ENCODE measurements around the gene MRPL38. TPM values are rescaled to one million over a fixed set of nuclear protein-coding genes. Genes with fewer than 3 reads are reported as not detected.
"Not testable (repeated sequence)": the region's sequence is repeated elsewhere in the genome, so short reads cannot be mapped to it uniquely, and the experiment has no call there.

MRPL38 gene
- total RNA-seq, 8 experiments from 2014 or later: 31.1 to 77.0 (median 47.0) TPM

GRCh38 chr17:75891605-75892555 lies 12.8 kb downstream of the MRPL38 start:
- Histone ChIP-seq H3K27ac (no peak overlapping the region), H3K4me3 (no peak overlapping the region), H3K4me1 (replicated peaks in 1 of 2) (peaks cover 11 to 17% of the 10 kb centered on the region in 2 donors)
- in situ Hi-C loops (cut with MboI; ENCODE audit: low pct_unique_long_range_greater_than_20kb in 2 of 9, low sequenced_read_pairs in 9 of 9, unreplicated experiment in 9 of 9): no loop called here
- ATAC-seq (replicated peaks in 6 of 8): no peak
- WGBS, 10 experiments: 78 to 100% (median 93%) methylated on average over 1 to 5 of the region's 32 CpGs; no CpG with 5 or more reads in 5 of the 10 experiments

DNA sequence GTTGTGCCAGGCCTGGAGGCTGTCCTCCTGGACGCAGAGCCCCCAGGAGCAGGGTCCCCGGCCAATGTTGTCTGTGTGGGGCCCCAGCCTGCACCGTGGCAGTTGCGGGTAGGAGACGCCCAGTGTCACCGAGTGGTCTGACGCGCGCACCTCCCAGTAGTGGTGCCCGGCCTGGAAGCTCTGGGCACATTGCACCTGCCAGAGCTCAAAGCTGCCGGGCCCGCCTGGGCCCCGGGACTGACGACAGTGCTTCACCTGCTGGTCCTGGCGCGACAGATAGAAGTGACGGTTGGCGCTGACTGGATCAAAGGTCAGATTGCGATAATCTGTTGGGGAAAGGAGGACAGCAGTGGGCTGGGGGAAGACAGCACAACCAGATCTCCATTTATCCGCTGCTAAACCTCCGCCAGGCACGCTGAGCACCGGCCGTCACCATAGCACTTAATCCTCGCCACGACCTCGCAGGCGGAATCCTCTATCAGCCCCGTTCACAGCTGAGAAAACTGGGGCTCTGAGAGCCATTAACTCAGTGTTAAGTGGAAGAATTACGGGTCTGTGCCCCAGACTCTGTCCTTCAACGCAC lies 13.6 kb downstream of the MRPL38 start:
- ATAC-seq (replicated peaks in 6 of 8): no peak
- Histone ChIP-seq H3K4me1 (replicated peaks in 1 of 2) (peaks cover 11 to 17% of the 10 kb centered on the region in 2 donors), H3K27ac (no peak overlapping the region), H3K4me3 (no peak overlapping the region)
- in situ Hi-C loops (cut with MboI; ENCODE audit: low pct_unique_long_range_greater_than_20kb in 2 of 9, low sequenced_read_pairs in 9 of 9, unreplicated experiment in 9 of 9): no loop called here
- 90 to 100% (median 93%) methylated on average over 4 to 9 of the region's 31 CpGs; no CpG with 5 or more reads in 6 of the 10 experiments for WGBS, 10 experiments

- 80 to 100% (median 90%) methylated on average over 1 to 3 of the region's 6 CpGs; no CpG with 5 or more reads in 7 of the 10 experiments for WGBS, 10 experiments
- ATAC-seq (replicated peaks in 6 of 8): no peak
- in situ Hi-C loops (cut with MboI; ENCODE audit: low pct_unique_long_range_greater_than_20kb in 2 of 9, low sequenced_read_pairs in 9 of 9, unreplicated experiment in 9 of 9): no loop called here
- Histone ChIP-seq H3K4me3 (no peak overlapping the region), H3K4me1 (replicated peaks in 1 of 2) (peaks cover 0 to 3% of the 10 kb centered on the region in 2 donors), H3K27ac (no peak overlapping the region)
Measured at GRCh38 chr17:75889454-75889853, 15.2 kb downstream of the MRPL38 start.

DNA sequence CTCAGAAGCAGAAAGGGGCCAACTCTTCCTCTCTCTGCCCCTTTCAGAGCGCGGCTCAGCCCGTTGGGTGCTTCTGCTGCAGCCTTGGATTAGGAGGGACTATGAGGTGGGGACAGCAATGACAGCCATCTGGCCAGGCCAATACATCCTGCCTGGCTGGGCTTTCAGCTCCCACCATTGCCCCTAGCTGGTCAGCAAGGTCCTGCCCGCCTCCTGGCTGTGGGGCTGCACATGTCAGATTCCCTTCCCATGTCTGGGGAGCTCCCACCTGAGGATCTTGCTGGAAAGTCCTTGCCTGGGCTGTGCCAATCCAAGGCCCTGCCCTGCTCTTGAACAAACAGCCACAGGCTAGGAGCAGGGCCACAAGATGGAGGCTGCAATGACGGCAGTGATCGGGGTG lies 16.2 kb downstream of the MRPL38 start:
- 60 to 98% (median 84%) methylated on average over 1 to 6 of the region's 6 CpGs; no CpG with 5 or more reads in 4 of the 10 experiments for WGBS, 10 experiments
- Histone ChIP-seq H3K27ac (no peak overlapping the region), H3K4me3 (no peak overlapping the region), H3K4me1 (replicated peaks in 1 of 2) (no peaks in the 10 kb centered on the region)
- ATAC-seq (replicated peaks in 6 of 8): no peak
- in situ Hi-C loops (cut with MboI; ENCODE audit: low pct_unique_long_range_greater_than_20kb in 2 of 9, low sequenced_read_pairs in 9 of 9, unreplicated experiment in 9 of 9): no loop called here

DNA sequence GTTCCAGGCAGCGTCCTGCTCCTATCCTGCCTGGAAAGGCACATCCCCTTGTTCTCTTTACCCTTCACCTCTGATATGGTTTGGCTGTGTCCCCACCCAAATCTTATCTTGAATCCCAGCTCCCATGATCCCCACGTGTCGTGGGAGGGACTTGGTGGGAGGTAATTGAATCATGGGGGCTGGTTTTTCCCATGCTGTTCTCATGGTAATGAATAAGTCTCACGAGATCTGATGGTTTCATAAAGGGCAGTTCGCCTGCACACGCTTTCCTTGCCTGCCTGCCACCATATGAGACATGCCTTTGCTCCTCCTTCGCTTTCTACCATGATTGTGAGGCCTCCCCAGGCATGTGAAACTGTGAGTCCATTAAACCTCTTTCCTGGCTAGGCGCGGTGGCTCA lies 18.8 kb downstream of the MRPL38 start:
- H3K4me3 ChIP-seq; H3K4me1 ChIP-seq (replicated peaks in 1 of 2); H3K27ac ChIP-seq; ATAC-seq (replicated peaks in 6 of 8); in situ Hi-C loops (cut with MboI; ENCODE audit: low pct_unique_long_range_greater_than_20kb in 2 of 9, low sequenced_read_pairs in 9 of 9, unreplicated experiment in 9 of 9): not testable (repeated sequence)
- WGBS, 10 experiments: 40 to 100% (median 80%) methylated on average over 1 to 3 of the region's 9 CpGs; no CpG with 5 or more reads in 5 of the 10 experiments

DNA sequence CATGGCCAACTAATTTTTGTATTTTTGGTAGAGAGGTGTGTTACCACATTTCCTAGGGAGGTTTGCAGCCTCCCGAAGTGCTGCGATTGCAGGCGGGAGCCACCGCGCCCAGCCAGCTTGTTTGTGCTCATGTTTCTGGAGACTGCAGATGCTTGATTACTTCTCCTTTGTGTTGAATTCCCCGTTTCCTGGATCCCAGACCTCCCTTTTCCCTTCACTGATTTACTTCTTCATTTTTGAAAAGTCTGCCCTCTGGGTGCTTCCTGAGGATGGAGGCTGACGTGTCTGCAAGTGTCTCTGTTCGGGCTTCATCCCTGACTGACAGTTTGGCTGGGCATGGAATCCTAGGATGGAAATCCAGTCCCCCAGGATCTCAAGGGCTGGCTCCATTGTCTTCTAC lies 19.3 kb downstream of the MRPL38 start:
- no peak overlapping the region for H3K27ac ChIP-seq
- no peak overlapping the region for H3K4me3 ChIP-seq
- ATAC-seq (replicated peaks in 6 of 8): no peak
- in situ Hi-C loops (cut with MboI; ENCODE audit: low pct_unique_long_range_greater_than_20kb in 2 of 9, low sequenced_read_pairs in 9 of 9, unreplicated experiment in 9 of 9): no loop called here
- H3K4me1 ChIP-seq (replicated peaks in 1 of 2): no peaks in the 10 kb centered on the region
- 78 to 95% (median 88%) methylated on average over 1 to 8 of the region's 8 CpGs; no CpG with 5 or more reads in 5 of the 10 experiments for WGBS, 10 experiments

GRCh38 chr17:75881678-75882454 lies 22.8 kb downstream of the MRPL38 start:
- in situ Hi-C loops (cut with MboI; ENCODE audit: low pct_unique_long_range_greater_than_20kb in 2 of 9, low sequenced_read_pairs in 9 of 9, unreplicated experiment in 9 of 9): no loop called here
- peaks cover 5 to 10% of the 10 kb centered on the region in 2 donors for H3K4me1 ChIP-seq (replicated peaks in 1 of 2)
- ATAC-seq (replicated peaks in 6 of 8): no peak
- no peak overlapping the region for H3K27ac ChIP-seq
- 10 to 85% (median 73%) methylated on average over 3 to 7 of the region's 15 CpGs; no CpG with 5 or more reads in 3 of the 10 experiments for WGBS, 10 experiments
- no peak overlapping the region for H3K4me3 ChIP-seq

DNA sequence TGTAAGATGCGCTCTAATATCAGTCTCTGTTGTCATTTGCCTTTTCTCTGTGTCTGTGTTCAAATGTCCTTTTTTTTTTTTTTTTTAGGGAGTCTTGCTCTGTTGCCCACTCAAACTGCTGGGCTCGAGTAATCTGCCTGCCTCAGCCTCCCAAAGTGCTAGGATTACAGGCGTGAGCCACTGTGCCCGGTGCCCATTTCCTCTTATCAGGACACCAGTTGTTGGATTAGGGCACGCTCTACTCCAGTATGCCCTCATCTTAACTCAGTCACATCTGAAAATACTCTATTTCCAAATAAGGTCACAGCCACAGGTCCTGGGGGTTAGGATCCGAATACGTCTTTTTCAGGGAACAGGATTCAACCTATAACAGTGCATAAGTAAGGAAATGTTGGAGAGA lies 24.4 kb downstream of the MRPL38 start:
- Histone ChIP-seq H3K4me1 (replicated peaks in 1 of 2) (peaks cover 5 to 10% of the 10 kb centered on the region in 2 donors), H3K27ac (no peak overlapping the region), H3K4me3 (no peak overlapping the region)
- 0 to 100% (median 61%) methylated on average over 1 to 7 of the region's 7 CpGs; no CpG with 5 or more reads in 1 of the 10 experiments for WGBS, 10 experiments
- in situ Hi-C loops (cut with MboI; ENCODE audit: low pct_unique_long_range_greater_than_20kb in 2 of 9, low sequenced_read_pairs in 9 of 9, unreplicated experiment in 9 of 9): no loop called here
- ATAC-seq (replicated peaks in 6 of 8): no peak

- H3K4me3 ChIP-seq: peak within 1 kb of the TSS; percentile 17 to 39 (median 24)
- 6 to 16% methylated on average over 6 to 14 of the region's 87 CpGs; no CpG with 5 or more reads in 8 of the 10 experiments for WGBS, 10 experiments
- in situ Hi-C loops (cut with MboI; ENCODE audit: low pct_unique_long_range_greater_than_20kb in 2 of 9, low sequenced_read_pairs in 9 of 9, unreplicated experiment in 9 of 9): no loop called here
- no peak within 1 kb of the TSS for H3K27ac ChIP-seq
- ATAC-seq (replicated peaks in 6 of 8): peak; percentile 46 to 77 (median 68)
- H3K4me1 ChIP-seq (replicated peaks in 1 of 2): peaks cover 5 to 10% of the 10 kb centered on the region in 2 donors
Measured at GRCh38 chr17:75878174-75878998, 26.3 kb downstream of the MRPL38 start, which contains the start of gene TRIM47. Gene TRIM47, minus strand, starts transcription at chr17:75878581. Its CDS starts 33 bp downstream, at chr17:75878548.

DNA sequence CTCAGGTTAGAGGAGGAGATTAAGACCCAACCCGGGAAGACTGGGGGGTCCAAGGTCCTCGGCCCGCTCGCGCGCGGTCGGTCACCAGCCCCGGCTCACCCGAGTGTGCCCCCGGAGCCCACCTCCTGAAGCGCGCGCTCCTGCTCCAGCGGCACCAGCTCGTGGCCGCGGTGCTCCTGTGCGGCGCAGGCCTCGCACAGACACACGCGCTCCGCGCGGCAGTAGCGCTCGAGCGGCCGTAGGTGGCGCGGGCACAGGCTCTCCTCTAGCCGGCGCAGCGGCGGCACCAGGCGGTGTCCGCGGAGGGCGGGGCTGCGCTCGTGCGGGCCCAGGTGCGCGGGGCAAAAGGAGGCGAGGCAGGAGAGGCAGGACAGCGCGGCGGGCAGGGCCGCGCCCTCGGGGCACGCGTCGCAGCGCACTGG lies 26.9 kb downstream of the MRPL38 start:
- Histone ChIP-seq H3K4me3 (peak overlapping the region; percentile 17 to 39 (median 24)), H3K27ac (no peak overlapping the region), H3K4me1 (replicated peaks in 1 of 2) (peaks cover 5 to 14% of the 10 kb centered on the region in 2 donors)
- in situ Hi-C loops (cut with MboI; ENCODE audit: low pct_unique_long_range_greater_than_20kb in 2 of 9, low sequenced_read_pairs in 9 of 9, unreplicated experiment in 9 of 9): no loop called here
- peak; percentile 29 to 79 (median 75) for ATAC-seq (replicated peaks in 6 of 8)
- WGBS, 10 experiments: 0% methylated on average over 1 of the region's 56 CpGs; no CpG with 5 or more reads in 9 of the 10 experiments

DNA sequence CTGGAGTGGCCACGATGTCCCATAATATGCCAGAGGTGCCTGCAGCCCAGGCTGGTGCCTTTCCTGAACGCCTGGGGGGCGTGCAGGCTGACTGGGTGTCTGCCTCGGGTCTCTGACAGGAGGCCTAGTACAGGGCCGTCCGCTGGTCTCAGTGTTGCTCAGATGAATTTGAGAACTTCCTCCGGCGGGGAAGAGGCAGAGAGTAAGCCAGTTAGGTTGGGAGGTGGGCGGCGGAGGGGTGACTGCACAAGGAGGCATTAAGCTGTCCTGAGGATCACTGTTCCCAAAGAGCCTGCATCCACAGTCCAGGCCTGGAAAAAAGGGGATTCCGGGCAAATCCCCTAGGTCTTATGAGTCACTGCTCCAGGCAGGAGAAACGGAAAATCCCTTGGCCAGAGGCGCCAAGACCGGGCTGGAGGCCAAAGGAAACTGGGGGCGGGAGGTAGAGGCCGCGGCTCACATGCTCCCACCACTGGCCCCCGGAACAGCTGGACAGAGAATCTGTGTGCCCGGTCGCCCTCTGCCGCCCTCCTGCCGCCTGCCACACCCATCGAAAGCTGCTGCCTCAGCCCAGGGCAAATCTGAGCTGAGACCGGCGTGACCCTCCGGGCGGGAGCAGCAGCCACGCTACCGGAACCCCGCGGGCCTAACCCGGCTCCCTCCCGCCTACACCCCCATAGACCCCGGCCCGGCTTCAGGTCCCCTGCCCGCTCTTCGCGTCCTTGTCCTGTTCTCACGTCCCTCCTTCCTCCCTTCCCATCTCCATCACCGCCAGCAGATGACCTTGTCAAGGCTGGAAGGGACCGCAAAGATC lies 27.5 kb downstream of the MRPL38 start:
- no peak overlapping the region for H3K27ac ChIP-seq
- in situ Hi-C loops (cut with MboI; ENCODE audit: low pct_unique_long_range_greater_than_20kb in 2 of 9, low sequenced_read_pairs in 9 of 9, unreplicated experiment in 9 of 9): no loop called here
- 10 to 63% (median 54%) methylated on average over 2 to 18 of the region's 41 CpGs; no CpG with 5 or more reads in 7 of the 10 experiments for WGBS, 10 experiments
- H3K4me1 ChIP-seq (replicated peaks in 1 of 2): peaks cover 5 to 18% of the 10 kb centered on the region in 2 donors
- ATAC-seq (replicated peaks in 6 of 8): peak; percentile 2 to 27 (median 6)
- H3K4me3 ChIP-seq: peak overlapping the region; percentile 17 to 39 (median 24)

Data from motor neuron (in vitro differentiated cells).